Measurements from ENCODE around the gene TRAPPC2. TPM values are rescaled to one million over a fixed set of nuclear protein-coding genes. Genes with fewer than 3 reads are reported as not detected.

Gene TRAPPC2
- total and polyA plus RNA-seq, 2 of the 13 experiments (the other 11 are each of a cell fraction or from before 2014, with no cell fraction given), result 4.4 to 8.1 TPM

DNA sequence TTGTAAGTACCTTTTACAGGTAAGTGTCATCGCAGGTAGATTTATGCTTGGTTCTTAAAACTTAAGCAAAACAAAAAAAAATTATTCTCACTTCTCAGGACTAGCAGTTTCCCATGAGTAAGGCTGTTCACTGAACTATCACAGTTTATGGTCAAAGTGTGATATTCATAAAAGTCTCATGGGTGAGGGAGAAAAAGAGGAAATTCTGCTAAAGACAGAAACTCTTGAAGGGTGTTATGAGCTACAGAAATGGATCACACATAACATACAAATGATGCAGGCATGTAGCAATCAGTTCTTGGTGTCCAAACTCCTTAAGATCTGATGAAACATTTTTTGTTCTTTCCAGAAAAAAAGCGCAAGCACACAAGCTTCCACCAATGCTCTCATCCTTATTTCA lies 37.0 kb downstream of the TRAPPC2 start:
- no peak overlapping the region for H2AFZ ChIP-seq (ENCODE audit: low read length)
- H3K4me2 ChIP-seq (ENCODE audit: low read depth, low read length), result no peak overlapping the region
- BruUV-seq (replicated peaks), result no TSS peak
- H3K4me3 ChIP-seq (replicated peaks in 1 of 3; ENCODE audit: insufficient read depth in 1 of 3, low read depth in 2 of 3, low read length in 3 of 3), result no peak overlapping the region
- intact Hi-C loops (cut with micrococcal nuclease; ENCODE audit: unreplicated experiment), result no loop called here
- no peaks in the 10 kb centered on the region for H3K9me3 ChIP-seq (ENCODE audit: low read length)
- TF ChIP-seq, protein P1, sequence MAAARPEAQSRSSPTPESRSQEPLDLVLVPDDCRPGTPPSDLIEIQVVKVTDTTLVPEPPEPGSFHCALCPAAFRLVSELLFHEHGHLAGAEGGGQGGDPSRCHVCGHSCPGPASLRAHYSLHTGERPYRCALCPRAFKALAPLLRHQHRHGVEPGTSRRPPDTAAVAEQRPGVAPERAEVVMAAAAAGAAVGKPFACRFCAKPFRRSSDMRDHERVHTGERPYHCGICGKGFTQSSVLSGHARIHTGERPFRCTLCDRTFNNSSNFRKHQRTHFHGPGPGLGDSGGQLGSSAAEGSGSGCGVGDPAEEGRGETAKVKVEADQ (CRISPR knock-in tag; IDR thresholded peaks at IDR 0.05; ENCODE audit: borderline replicate concordance), result no peak
- H3K9ac ChIP-seq (ENCODE audit: insufficient read depth, low read depth, low read length), result no peak overlapping the region
- peaks cover 64% of the 10 kb centered on the region for H3K79me2 ChIP-seq (ENCODE audit: insufficient read depth, low read length)
- no peaks in the 10 kb centered on the region for H4K20me1 ChIP-seq (ENCODE audit: insufficient read depth, low read length)
- in situ Hi-C loops (cut with HindIII; ENCODE audit: extremely low pct_ligation_motif_present, low pct_unique_long_range_greater_than_20kb), result no loop called here
- peaks cover 22% of the 10 kb centered on the region for H3K4me1 ChIP-seq (ENCODE audit: insufficient read depth, low read length)
- H3K27ac ChIP-seq (ENCODE audit: extremely low read length, insufficient read depth, low read length), result no peak overlapping the region
- H3K27me3 ChIP-seq (ENCODE audit: control insufficient read depth in 1 of 2, insufficient read depth in 2 of 2, low read length in 2 of 2), result no peaks in the 10 kb centered on the region
- ChIA-PET CTCF (ENCODE audit: low intra/inter-chr PET ratio, low total read pairs) (no interaction called here), POLR2A (no interaction called here)
- DNase-seq (ENCODE audit: low spot score) (no peak), FAIRE-seq (no peak), ATAC-seq (no peak)
- no peaks in the 10 kb centered on the region for H3K36me3 ChIP-seq (replicated peaks in 1 of 2; ENCODE audit: control insufficient read depth in 1 of 2, insufficient read depth in 2 of 2, low read length in 2 of 2)
- 98% methylated on average over 2 of the region's 2 CpGs for WGBS (ENCODE audit: low lambda C conversion rate)

DNA sequence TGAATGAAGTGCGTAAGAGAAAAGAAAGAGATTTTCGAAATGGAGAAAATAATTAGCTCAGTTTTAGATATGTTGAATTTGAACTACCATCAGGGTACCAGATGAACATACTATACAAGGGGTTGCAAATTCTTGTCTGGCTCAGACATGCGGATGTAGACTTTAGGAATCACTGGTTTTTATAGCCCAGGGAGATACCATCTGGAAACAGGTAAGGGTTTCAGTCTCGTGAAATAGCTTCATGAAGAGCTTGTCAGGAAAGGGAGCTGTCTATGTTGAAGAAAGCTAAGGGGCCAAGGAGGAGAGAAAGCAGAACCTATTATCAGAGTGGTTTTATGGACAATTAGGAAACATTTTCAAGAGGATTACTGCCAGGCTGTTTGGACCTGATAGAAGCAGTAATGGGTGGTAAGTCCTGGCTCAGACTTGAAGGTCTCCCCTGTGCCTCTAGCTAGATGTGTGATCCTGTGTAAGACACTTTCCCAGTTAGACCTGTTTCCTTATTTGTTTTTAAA lies 38.8 kb downstream of the TRAPPC2 start:
- DNase-seq (ENCODE audit: low spot score) (no peak), ATAC-seq (no peak), FAIRE-seq (no peak)
- H3K4me1 ChIP-seq (ENCODE audit: insufficient read depth, low read length), result peaks cover 39% of the 10 kb centered on the region
- no peaks in the 10 kb centered on the region for H3K36me3 ChIP-seq (replicated peaks in 1 of 2; ENCODE audit: control insufficient read depth in 1 of 2, insufficient read depth in 2 of 2, low read length in 2 of 2)
- peaks cover 68% of the 10 kb centered on the region for H3K79me2 ChIP-seq (ENCODE audit: insufficient read depth, low read length)
- in situ Hi-C loops (cut with HindIII; ENCODE audit: extremely low pct_ligation_motif_present, low pct_unique_long_range_greater_than_20kb) (no loop called here), intact Hi-C loops (cut with micrococcal nuclease; ENCODE audit: unreplicated experiment) (no loop called here)
- POLR2A ChIA-PET, result no interaction called here
- no peak overlapping the region for H3K9ac ChIP-seq (ENCODE audit: insufficient read depth, low read depth, low read length)
- no peak overlapping the region for H2AFZ ChIP-seq (ENCODE audit: low read length)
- 0 out of 2 replicates have a peak, but pooled peaks cover 3% of the 10 kb centered on the region for H4K20me1 ChIP-seq (ENCODE audit: insufficient read depth, low read length)
- BruUV-seq (replicated peaks), result no TSS peak
- H3K4me3 ChIP-seq (replicated peaks in 1 of 3; ENCODE audit: insufficient read depth in 1 of 3, low read depth in 2 of 3, low read length in 3 of 3), result no peak overlapping the region
- H3K27me3 ChIP-seq (ENCODE audit: control insufficient read depth in 1 of 2, insufficient read depth in 2 of 2, low read length in 2 of 2), result no peaks in the 10 kb centered on the region
- H3K4me2 ChIP-seq (ENCODE audit: low read depth, low read length), result no peak overlapping the region
- 95% methylated on average over 4 of the region's 4 CpGs for WGBS (ENCODE audit: low lambda C conversion rate)
- CTCF ChIA-PET (ENCODE audit: low intra/inter-chr PET ratio, low total read pairs), result no interaction called here
- H3K9me3 ChIP-seq (ENCODE audit: low read length), result no peaks in the 10 kb centered on the region
- no peak overlapping the region for H3K27ac ChIP-seq (ENCODE audit: extremely low read length, insufficient read depth, low read length)
- TF ChIP-seq ISL2 (CRISPR knock-in tag; IDR thresholded peaks at IDR 0.05), result no peak
- TF ChIP-seq, protein P2, sequence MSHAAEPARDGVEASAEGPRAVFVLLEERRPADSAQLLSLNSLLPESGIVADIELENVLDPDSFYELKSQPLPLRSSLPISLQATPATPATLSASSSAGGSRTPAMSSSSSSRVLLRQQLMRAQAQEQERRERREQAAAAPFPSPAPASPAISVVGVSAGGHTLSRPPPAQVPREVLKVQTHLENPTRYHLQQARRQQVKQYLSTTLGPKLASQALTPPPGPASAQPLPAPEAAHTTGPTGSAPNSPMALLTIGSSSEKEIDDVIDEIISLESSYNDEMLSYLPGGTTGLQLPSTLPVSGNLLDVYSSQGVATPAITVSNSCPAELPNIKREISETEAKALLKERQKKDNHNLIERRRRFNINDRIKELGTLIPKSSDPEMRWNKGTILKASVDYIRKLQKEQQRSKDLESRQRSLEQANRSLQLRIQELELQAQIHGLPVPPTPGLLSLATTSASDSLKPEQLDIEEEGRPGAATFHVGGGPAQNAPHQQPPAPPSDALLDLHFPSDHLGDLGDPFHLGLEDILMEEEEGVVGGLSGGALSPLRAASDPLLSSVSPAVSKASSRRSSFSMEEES (CRISPR knock-in tag; IDR thresholded peaks at IDR 0.05), result no peak
- TF ChIP-seq, protein P3, sequence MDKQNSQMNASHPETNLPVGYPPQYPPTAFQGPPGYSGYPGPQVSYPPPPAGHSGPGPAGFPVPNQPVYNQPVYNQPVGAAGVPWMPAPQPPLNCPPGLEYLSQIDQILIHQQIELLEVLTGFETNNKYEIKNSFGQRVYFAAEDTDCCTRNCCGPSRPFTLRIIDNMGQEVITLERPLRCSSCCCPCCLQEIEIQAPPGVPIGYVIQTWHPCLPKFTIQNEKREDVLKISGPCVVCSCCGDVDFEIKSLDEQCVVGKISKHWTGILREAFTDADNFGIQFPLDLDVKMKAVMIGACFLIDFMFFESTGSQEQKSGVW (CRISPR knock-in tag; IDR thresholded peaks at IDR 0.05; ENCODE audit: borderline replicate concordance), result no peak
- TF ChIP-seq RBAK (CRISPR knock-in tag; IDR thresholded peaks at IDR 0.05), result no peak
- TF ChIP-seq, protein P4, sequence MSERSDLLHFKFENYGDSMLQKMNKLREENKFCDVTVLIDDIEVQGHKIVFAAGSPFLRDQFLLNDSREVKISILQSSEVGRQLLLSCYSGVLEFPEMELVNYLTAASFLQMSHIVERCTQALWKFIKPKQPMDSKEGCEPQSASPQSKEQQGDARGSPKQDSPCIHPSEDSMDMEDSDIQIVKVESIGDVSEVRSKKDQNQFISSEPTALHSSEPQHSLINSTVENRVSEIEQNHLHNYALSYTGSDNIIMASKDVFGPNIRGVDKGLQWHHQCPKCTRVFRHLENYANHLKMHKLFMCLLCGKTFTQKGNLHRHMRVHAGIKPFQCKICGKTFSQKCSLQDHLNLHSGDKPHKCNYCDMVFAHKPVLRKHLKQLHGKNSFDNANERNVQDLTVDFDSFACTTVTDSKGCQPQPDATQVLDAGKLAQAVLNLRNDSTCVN (CRISPR knock-in tag; IDR thresholded peaks at IDR 0.05; ENCODE audit: borderline replicate concordance), result no peak
- TF ChIP-seq SYNCRIP (IDR thresholded peaks at IDR 0.05; ENCODE audit: insufficient read depth, low read depth, low read length), result no peak
- TF ChIP-seq, protein P5, sequence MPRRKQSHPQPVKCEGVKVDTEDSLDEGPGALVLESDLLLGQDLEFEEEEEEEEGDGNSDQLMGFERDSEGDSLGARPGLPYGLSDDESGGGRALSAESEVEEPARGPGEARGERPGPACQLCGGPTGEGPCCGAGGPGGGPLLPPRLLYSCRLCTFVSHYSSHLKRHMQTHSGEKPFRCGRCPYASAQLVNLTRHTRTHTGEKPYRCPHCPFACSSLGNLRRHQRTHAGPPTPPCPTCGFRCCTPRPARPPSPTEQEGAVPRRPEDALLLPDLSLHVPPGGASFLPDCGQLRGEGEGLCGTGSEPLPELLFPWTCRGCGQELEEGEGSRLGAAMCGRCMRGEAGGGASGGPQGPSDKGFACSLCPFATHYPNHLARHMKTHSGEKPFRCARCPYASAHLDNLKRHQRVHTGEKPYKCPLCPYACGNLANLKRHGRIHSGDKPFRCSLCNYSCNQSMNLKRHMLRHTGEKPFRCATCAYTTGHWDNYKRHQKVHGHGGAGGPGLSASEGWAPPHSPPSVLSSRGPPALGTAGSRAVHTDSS (CRISPR knock-in tag; conservative IDR thresholded peaks at IDR 0.05), result no peak
